Fibroblast of lung (primary cell): ENCODE measurements around the gene ERICH2.

Experiments
- CTCF ChIP-seq, 2 donors: IDR thresholded peaks in 1 of 2; conservative IDR thresholded peaks in 1 of 2; 1 replicate in 1 of 2; 2 replicates in 1 of 2; pipeline ENCODE4 v1.5.1; 2011 to 2012; ENCODE audit warnings: low read length in 2 of 2, control low read depth in 1 of 2, inconsistent platforms in 1 of 2, low read depth in 1 of 2, mild to moderate bottlenecking in 1 of 2
- EZH2 ChIP-seq: IDR thresholded peaks from 2 replicates; pipeline ENCODE4 v1.5.1; 2012; ENCODE audit warnings: low read length, control low read depth, mild to moderate bottlenecking; ENCODE audit errors: missing control alignments

- no peak for TF ChIP-seq CTCF (conservative IDR thresholded peaks at IDR 0.05 in 1 of 2, IDR thresholded peaks at IDR 0.05 in 1 of 2; ENCODE audit: low read depth in 1 of 2, low read length in 2 of 2)
- TF ChIP-seq EZH2, result no peak
These were observed 22.3 kb upstream of the ERICH2 start for GRCh38 chr2:170747921-170748320.
